Erythroblast (primary cell): ENCODE results near the gene NTM.

Experiments
- DNase-seq, 2 experiments: peaks; one replicate each; lab custom pipeline; 2025; lab: John Stamatoyannopoulos, UW
- GATA1 ChIP-seq: IDR thresholded peaks from 2 replicates; pipeline ENCODE4 v1.6.1; 2011; ENCODE audit warnings: low read depth, mild to moderate bottlenecking, control low read depth, low read length, moderate library complexity
- POLR2A ChIP-seq: IDR thresholded peaks from 2 replicates; pipeline ENCODE4 v1.6.1; 2011; ENCODE audit warnings: mild to moderate bottlenecking, low read length

Gene NTM

DNA sequence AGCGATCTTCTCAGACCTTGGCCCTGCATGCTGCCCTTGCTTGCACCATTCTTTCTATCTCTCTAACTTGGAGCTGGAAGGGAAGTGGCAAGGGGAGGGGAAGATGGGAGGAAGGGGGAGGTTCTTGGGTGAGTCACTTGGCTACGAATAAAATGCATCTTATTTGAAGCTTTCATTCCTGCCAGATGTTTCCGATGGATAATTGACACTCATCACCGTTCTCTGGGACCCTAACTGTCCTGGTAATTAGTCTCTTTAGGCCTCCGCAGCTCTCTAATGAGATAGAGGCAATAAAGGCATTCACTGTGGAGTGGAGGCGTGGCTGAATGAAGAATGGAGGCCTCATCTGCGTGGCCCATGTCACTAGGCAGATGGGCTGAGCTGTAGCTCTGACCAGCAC is 960.1 kb downstream of the NTM start:
- TF ChIP-seq GATA1 (no peak), POLR2A (no peak)
- DNase-seq: no peak

- no peak for TF ChIP-seq GATA1
- no peak for TF ChIP-seq POLR2A
- no peak for DNase-seq
Observed at GRCh38 chr11:132332521-132332920, 962.1 kb downstream of the NTM start.

DNA sequence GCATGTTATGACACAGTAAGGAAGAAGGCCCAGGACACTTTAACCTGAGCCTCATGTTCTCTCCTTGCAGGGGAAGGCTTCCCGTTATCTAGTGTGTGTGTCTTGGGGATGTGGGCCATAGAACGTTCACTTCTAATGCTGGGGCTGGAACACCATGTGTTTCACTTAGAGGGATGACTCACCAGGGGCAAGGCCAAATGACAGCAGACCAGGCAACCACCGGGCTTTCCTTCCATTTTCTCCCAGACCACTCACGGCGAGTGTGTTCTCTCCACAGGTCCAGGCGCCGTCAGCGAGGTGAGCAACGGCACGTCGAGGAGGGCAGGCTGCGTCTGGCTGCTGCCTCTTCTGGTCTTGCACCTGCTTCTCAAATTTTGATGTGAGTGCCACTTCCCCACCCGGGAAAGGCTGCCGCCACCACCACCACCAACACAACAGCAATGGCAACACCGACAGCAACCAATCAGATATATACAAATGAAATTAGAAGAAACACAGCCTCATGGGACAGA is 964.4 kb downstream of the NTM start:
- TF ChIP-seq POLR2A (no peak), GATA1 (no peak)
- DNase-seq: no peak

DNA sequence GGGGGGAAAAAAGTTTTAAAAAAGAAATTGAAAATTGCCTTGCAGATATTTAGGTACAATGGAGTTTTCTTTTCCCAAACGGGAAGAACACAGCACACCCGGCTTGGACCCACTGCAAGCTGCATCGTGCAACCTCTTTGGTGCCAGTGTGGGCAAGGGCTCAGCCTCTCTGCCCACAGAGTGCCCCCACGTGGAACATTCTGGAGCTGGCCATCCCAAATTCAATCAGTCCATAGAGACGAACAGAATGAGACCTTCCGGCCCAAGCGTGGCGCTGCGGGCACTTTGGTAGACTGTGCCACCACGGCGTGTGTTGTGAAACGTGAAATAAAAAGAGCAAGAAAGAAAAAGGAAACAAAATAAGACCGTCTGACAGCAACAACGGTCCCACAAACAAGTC is 964.9 kb downstream of the NTM start:
- DNase-seq: no peak
- no peak for TF ChIP-seq GATA1
- TF ChIP-seq POLR2A: no peak

- TF ChIP-seq POLR2A (no peak), GATA1 (no peak)
- no peak for DNase-seq
Observed at GRCh38 chr11:132336781-132337535, 966.5 kb downstream of the NTM start.

DNA sequence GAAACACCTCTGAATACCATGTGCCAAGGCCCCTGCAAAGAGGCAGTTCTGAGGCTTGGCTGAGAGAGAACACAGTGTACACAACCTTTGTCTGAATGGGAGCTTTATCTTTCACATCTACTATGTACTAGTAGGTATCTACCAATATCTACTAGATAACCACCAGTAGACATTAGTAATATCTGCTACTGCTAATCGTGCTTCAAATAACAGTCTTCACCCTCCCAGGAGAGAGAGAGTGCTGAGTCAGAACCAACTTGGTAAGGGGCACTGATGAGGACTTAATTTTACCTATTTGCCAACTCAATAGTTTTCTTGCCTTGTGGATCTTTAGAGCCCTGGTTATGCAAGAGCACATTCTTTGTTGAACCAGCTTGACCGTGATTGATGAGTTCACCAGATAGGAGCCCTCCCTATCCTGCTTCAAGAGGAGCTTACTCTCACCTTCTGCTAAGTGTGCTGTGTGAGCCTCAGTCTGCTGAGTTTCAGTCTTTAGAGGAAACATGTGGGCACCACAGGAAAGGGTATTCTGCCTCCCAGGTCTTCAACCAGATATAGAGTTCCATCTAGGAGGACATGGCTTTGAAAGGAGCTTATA is 967.5 kb downstream of the NTM start:
- no peak for TF ChIP-seq GATA1
- no peak for TF ChIP-seq POLR2A

DNA sequence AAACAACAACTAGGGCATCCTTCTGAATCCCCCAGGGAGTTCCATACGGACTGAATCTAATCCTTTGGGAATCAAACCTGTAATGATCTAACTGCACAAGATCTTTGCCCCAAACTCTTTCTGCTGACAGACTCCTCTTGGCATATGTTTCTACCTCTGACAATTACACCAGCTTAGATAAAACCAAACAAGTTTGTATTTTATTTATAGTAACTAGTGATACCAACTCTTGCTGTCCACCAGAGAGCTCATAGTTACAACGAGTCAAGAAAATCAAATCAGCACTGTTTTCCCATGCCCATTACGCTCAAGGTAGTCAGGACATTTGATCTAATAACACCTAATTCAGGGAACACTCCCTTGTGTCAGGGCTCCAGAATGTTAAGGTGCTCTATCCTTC is 972.0 kb downstream of the NTM start:
- TF ChIP-seq POLR2A (no peak), GATA1 (no peak)
- DNase-seq: no peak

More for the DNA sequence above, 967.5 kb downstream of the NTM start:
- DNase-seq: no peak

GRCh38 chr11:132343445-132344175 is 973.2 kb downstream of the NTM start:
- TF ChIP-seq GATA1: no peak
- no peak for TF ChIP-seq POLR2A
- DNase-seq: no peak

DNA sequence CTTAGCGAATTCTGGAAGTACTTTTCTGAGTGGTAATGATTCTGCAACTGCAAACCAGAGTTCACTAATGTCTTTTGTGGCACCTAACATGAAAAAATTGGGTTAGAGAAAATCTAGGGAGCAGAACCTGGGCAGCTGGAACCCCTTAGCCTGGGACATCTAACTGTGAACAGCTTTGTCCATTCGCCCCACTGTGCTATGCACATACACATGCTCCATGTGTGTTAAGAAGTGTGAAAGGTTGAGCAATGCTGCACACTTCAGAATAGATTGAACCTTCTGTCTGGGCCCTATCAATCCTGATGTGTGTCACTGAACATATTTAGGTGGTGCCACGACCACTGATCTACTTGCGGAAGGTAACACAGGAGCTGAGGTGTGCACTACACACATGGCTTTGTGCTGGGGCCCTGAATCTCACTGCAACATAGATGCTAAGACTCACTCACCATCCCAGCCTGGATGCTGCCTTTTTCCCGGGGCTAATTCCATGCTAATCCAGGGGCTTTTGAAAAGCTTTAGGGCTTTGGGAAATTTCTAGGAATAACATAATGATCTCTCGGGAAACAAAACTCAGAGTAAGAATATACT is 976.2 kb downstream of the NTM start:
- TF ChIP-seq POLR2A: no peak
- TF ChIP-seq GATA1: no peak

DNA sequence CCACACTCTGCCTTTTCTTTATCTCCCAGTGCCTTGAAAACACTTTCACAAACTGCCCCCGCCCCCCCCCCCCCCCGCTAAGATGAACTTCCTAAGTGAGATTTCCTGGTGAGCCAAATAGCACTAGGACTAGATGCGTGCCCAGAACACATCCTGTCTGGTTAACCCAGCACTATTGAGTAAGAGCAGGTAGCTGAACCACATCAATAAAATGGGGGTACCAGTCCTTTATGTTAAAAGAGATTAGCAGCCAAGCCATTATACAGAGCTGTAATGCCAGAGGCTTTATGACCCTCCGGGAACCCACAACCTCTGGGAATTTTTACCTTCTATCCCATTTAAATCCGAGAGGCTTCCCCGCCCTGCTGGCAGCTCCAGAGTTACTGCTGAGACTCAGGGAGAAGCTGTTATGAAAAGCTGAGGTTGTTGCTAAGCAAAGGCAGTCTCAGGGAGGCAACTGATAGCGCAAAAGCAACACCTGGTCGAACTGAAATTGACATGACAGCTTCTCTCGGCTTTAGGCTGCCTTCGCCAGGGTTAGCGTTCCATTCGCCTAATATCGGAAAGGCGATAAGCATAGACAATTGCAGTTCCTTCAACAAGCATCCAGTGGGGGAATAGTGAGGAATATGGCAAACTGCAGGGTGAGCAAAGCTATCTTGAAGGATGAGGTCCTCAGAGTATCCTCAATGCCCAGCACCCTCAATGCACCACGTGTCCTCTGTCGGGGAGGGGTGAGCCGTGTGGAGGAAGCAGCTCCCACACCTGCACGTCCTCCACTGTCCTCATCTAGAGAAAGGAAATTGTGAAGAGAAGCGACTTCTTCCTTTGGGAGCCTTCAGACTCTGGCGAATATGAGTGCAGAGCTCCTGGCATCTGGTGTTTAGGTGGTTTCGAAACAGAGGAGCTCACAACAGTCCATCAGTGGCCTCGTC is 977.0 kb downstream of the NTM start:
- no peak for DNase-seq

More for the DNA sequence above, 976.2 kb downstream of the NTM start:
- no peak for DNase-seq

DNA sequence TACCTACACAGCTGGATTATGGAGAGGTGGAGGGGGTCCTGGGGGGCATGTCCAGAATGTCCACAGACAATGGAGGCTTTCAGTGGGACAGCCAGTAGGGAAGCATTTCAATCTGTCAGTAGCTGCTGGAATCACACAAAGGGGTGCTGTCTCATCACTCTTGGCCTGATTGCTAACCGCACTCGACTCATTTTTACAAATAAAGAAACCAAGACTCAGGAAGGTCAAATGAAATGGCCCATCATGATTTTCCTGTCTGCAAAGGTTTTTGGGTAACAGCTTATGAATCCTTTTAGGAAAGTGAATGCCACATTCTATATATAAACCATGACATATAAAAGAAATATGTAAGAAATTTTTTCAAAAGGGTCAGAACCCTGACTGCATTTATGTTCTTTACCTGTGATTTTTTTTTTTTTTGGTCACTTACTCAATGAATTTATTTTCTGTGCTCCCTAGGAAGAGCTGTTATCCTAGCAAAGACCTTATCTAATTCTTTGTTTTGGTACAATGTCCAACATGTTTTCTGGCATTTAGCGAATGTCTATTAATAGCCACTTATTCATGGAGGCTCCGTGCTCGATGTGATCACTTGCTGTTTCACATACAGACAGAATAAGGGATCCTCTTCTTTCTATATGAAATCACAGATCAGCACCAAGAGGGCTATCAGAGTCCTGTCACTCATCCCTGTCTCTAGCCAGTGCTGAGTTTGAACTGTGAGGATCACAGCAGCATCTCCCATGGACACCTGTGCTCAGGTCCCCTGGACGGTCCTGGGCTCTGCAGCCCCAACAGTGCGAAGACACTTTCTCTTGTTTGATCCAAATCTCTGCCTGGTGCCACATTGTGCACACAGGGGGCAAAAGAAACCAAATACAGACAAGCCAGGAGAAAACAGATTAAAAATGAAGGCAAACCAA is 979.7 kb downstream of the NTM start:
- TF ChIP-seq GATA1 (no peak), POLR2A (no peak)
- DNase-seq: no peak

More for the DNA sequence above, 977.0 kb downstream of the NTM start:
- TF ChIP-seq GATA1: no peak
- TF ChIP-seq POLR2A: no peak

DNA sequence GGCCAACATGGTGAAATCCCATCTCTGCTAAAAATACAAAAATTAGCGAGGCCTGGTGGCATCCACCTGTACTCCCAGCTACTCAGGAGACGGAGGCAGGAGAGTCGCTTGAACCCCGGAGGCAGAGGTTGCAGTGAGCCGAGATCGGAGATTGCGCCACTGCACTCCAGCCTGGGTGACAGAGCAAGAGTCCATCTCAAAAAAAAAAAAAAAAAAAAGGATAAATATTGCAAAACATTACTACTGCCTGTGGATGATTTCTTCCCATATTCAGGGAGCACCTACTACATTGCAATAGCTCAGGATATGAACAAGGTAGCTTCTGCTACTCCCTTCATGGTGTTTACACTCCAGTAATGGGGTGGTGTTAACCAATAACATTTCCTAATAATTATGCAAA is 980.6 kb downstream of the NTM start:
- no peak for DNase-seq

More for the DNA sequence above, 980.6 kb downstream of the NTM start:
- TF ChIP-seq GATA1 (no peak), POLR2A (no peak)
